Measurements from ENCODE around the gene DOCK11.
"Not testable (repeated sequence)": the region's sequence is repeated elsewhere in the genome, so short reads cannot be mapped to it uniquely, and the experiment has no call there.

DNA sequence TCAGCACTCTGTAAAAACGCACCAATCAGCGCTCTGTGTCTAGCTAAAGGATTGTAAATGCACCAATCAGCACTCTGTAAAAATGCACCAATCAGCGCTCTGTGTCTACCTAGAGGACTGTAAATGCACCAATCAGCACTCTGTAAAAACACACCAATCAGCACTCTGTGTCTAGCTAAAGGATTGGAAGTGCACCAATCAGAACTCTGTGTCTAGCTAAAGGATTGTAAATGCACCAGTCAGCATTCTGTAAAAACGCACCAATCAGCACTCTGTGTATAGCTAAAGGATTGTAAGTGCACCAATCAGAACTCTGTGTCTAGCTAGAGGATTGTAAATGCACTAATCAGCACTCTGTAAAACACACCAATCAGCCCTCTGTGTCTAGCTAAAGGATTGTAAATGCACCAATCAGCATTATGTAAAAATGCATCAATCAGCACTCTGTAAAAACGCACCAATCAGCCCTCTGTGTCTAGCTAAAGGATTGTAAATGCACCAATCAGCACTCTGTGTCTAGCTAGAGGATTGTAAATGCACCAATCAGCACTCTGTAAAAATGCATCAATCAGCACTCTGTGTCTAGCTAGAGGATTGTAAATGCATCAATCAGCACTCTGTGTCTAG, 24.8 kb upstream of the DOCK11 start:
- TF ChIP-seq, protein P1, sequence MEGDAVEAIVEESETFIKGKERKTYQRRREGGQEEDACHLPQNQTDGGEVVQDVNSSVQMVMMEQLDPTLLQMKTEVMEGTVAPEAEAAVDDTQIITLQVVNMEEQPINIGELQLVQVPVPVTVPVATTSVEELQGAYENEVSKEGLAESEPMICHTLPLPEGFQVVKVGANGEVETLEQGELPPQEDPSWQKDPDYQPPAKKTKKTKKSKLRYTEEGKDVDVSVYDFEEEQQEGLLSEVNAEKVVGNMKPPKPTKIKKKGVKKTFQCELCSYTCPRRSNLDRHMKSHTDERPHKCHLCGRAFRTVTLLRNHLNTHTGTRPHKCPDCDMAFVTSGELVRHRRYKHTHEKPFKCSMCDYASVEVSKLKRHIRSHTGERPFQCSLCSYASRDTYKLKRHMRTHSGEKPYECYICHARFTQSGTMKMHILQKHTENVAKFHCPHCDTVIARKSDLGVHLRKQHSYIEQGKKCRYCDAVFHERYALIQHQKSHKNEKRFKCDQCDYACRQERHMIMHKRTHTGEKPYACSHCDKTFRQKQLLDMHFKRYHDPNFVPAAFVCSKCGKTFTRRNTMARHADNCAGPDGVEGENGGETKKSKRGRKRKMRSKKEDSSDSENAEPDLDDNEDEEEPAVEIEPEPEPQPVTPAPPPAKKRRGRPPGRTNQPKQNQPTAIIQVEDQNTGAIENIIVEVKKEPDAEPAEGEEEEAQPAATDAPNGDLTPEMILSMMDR (IDR thresholded peaks at IDR 0.05) = not testable (repeated sequence)
- not testable (repeated sequence) for TF ChIP-seq POLR2A (IDR thresholded peaks at IDR 0.05)
